HG03139 (cell line): ENCODE data around the gene CPVL.

Source experiments
- ATAC-seq: cut with Tn5 transposase; IDR thresholded peaks from one replicate; pipeline ENCODE4 v1.9.1; 2021; ENCODE audit not compliant: unreplicated experiment

The CPVL gene

DNA sequence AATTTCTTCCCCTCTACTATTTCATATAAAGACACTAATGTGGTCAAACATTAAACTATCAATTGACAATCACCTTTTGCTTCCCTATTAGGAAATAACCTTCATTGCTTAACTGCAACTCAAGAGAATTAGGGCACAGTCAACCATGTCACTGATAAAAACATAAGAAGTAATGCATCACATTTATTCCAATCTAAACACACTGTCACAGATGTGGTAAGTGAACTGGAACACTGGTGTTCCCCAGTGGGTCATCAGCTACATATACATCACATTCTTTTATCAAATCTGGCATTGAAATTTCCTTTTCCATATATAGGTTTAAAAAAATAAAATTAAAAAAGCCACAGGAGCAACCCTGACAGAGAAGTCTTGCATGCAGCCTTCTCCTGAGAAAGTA lies 191.9 kb downstream of the CPVL start:
- no peak for ATAC-seq

DNA sequence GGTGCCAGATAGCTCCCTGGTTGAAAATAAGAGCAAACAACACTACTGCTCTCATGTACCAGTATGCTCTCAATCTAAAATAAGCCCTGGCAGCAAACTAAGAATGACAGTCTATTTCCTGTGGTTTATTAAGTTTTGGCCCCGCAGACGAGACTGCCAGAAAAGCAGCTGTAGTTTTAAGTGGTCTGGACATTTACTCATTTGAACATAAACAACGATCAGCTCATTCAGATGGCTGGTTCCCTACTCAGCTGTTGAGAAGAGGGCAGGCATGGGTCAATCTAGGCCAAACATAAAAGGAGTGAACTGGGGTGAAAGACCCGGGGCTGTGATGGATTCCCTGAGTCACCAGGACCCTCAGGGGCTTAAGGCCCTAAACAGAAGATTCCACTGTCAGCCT lies 192.7 kb downstream of the CPVL start:
- no peak for ATAC-seq
